ENCODE measurements around the gene GRIK4.

GRCh38 chr11:120546312-120547205 is 35.0 kb downstream of the GRIK4 start:
- TF ChIP-seq CTCF (IDR thresholded peaks at IDR 0.05; ENCODE audit: insufficient read depth, low read length) (no peak), POLR2AphosphoS5 (IDR thresholded peaks at IDR 0.05; ENCODE audit: low read depth) (no peak), REST (IDR thresholded peaks at IDR 0.05; ENCODE audit: insufficient replicate concordance, low read depth) (no peak)
